HepG2 (cell line): Measurements from ENCODE around the gene TBX10. TPM values are rescaled to one million over a fixed set of nuclear protein-coding genes. Genes with fewer than 3 reads are reported as not detected.

ENCODE experiments used
- ATF3 ChIP-seq: sonication (generic); formaldehyde crosslinking; IDR thresholded peaks from 2 replicates; pipeline ENCODE4 v1.4.0; 2020; ENCODE audit warnings: missing genetic modification reagents
- FOSL2 ChIP-seq: sonication (generic); formaldehyde crosslinking; IDR thresholded peaks from 2 replicates; pipeline ENCODE4 v1.4.0; 2020; ENCODE audit warnings: missing genetic modification reagents
- HMGXB4 ChIP-seq, 2 experiments: sonication (generic) in 1 of 2; formaldehyde crosslinking in 1 of 2; IDR thresholded peaks; 2 replicates each; pipeline versions ENCODE4 v1.4.0 to v1.6.1; 2018 to 2020; ENCODE audit warnings: missing genetic modification reagents in 2 of 2, borderline replicate concordance in 1 of 2, low read depth in 1 of 2, mild to moderate bottlenecking in 1 of 2, missing biosample characterization in 1 of 2
- KAT8 ChIP-seq: IDR thresholded peaks from 2 replicates; pipeline ENCODE4 v1.6.1; 2016; ENCODE audit warnings: missing genetic modification reagents, missing compliant biosample characterization
- MTA1 ChIP-seq: sonication (generic); formaldehyde crosslinking; IDR thresholded peaks from 2 replicates; pipeline ENCODE4 v1.4.0; 2020; ENCODE audit warnings: missing genetic modification reagents, mild to moderate bottlenecking, borderline replicate concordance
- NBN ChIP-seq: fragments of 450-650 bp; conservative IDR thresholded peaks from 2 replicates; pipeline ENCODE4 v1.6.1; 2017
- NCOA1 ChIP-seq: sonication (generic); formaldehyde crosslinking; IDR thresholded peaks from 2 replicates; pipeline ENCODE4 v1.9.0; 2021; ENCODE audit warnings: missing genetic modification reagents
- ONECUT2 ChIP-seq: sonication (generic); formaldehyde crosslinking; IDR thresholded peaks from 2 replicates; pipeline ENCODE4 v1.4.0; 2020; ENCODE audit warnings: missing genetic modification reagents
- PHB2 ChIP-seq: fragments of 450-650 bp; IDR thresholded peaks from 2 replicates; pipeline ENCODE4 v1.6.1; 2018; ENCODE audit not compliant: partially characterized antibody
- PRDM15 ChIP-seq: sonication (generic); formaldehyde crosslinking; IDR thresholded peaks from 2 replicates; pipeline ENCODE4 v1.4.0; 2020; ENCODE audit warnings: missing genetic modification reagents
- RNF2 ChIP-seq: fragments of 450-650 bp; conservative IDR thresholded peaks from 2 replicates; pipeline ENCODE4 v1.6.1; 2016; ENCODE audit warnings: low read depth
- SALL1 ChIP-seq: sonication (generic); formaldehyde crosslinking; IDR thresholded peaks from 2 replicates; pipeline ENCODE4 v1.8.0; 2022; ENCODE audit warnings: mild to moderate bottlenecking, missing genetic modification reagents
- SOX13 ChIP-seq, 3 experiments: fragments of 450-650 bp in 1 of 3; sonication (generic) in 1 of 3; formaldehyde crosslinking in 1 of 3; IDR thresholded peaks in 2 of 3; conservative IDR thresholded peaks in 1 of 3; 2 replicates each; pipeline versions ENCODE4 v1.5.0 to v1.6.1; 2016 to 2020; ENCODE audit warnings: antibody characterized with exemption in 1 of 3, mild to moderate bottlenecking in 1 of 3, missing compliant biosample characterization in 1 of 3, missing genetic modification reagents in 1 of 3, moderate library complexity in 1 of 3
- SRSF1 ChIP-seq: fragments of 200-400 bp; formaldehyde crosslinking; optimal IDR thresholded peaks from 2 replicates; pipeline ENCODE3; 2017; ENCODE audit warnings: mild to moderate bottlenecking, low read depth, low read length, moderate library complexity
- TCF12 ChIP-seq, 2 experiments: fragments of 450-650 bp in 1 of 2; sonication (generic) in 1 of 2; formaldehyde crosslinking in 1 of 2; IDR thresholded peaks; 2 replicates each; pipeline versions ENCODE4 v1.6.1 to v1.8.0; 2017 to 2022; ENCODE audit warnings: antibody characterized with exemption in 1 of 2, mild to moderate bottlenecking in 1 of 2, missing genetic modification reagents in 1 of 2, moderate library complexity in 1 of 2
- WIZ ChIP-seq: sonication (generic); formaldehyde crosslinking; IDR thresholded peaks from 2 replicates; pipeline ENCODE4 v1.5.1; 2020; ENCODE audit warnings: mild to moderate bottlenecking, missing genetic modification reagents
- ZNF281 ChIP-seq: sonication (generic); formaldehyde crosslinking; IDR thresholded peaks from 2 replicates; pipeline ENCODE4 v1.4.0; 2020; ENCODE audit warnings: missing genetic modification reagents, borderline replicate concordance
- ZNF546 ChIP-seq: sonication (generic); formaldehyde crosslinking; conservative IDR thresholded peaks from 2 replicates; pipeline ENCODE4 v1.8.1; 2023; ENCODE audit warnings: mild to moderate bottlenecking, missing genetic modification reagents
- ZNF549 ChIP-seq: sonication (generic); formaldehyde crosslinking; IDR thresholded peaks from 2 replicates; pipeline ENCODE4 v1.5.0; 2020; ENCODE audit warnings: missing genetic modification reagents
- ZNF616 ChIP-seq: sonication (generic); formaldehyde crosslinking; IDR thresholded peaks from 2 replicates; pipeline ENCODE4 v1.5.0; 2020; ENCODE audit warnings: low read depth, mild to moderate bottlenecking, missing genetic modification reagents
- ZNF790 ChIP-seq: sonication (generic); formaldehyde crosslinking; IDR thresholded peaks from 2 replicates; pipeline ENCODE4 v1.8.0; 2022; ENCODE audit warnings: missing genetic modification reagents, mild to moderate bottlenecking, borderline replicate concordance
- polyA plus RNA-seq, 8 experiments: library from polyadenylated mRNA; depleted of rRNA in 3 of 8; stranded (reverse) in 7 of 8; unstranded in 1 of 8; fragments of >200 nt; fragmentation: Illumina TruSeq in 4 of 8; extraction: Trizol in 4 of 8; gene quantifications; 2 replicates each; pipeline versions ENCODE4 v1.2.1 to v1.2.3, GENCODE V29; 2011 to 2016; ENCODE audit warnings: low read depth in 4 of 8, missing spikeins in 1 of 8, mixed read lengths in 1 of 8; ENCODE audit not compliant: insufficient read depth in 1 of 8
- total RNA-seq, 5 experiments: library from RNA; depleted of rRNA; stranded (reverse); fragments of >200 nt; fragmentation: Illumina TruSeq; extraction: Trizol; gene quantifications; 2 replicates each; pipeline ENCODE4 v1.2.3, GENCODE V29; 2016; ENCODE audit warnings: low read depth in 1 of 5

The TBX10 gene
- total and polyA plus RNA-seq, 2 of the 13 experiments (the other 11 are each of a cell fraction or from before 2014, with no cell fraction given) = 0.27 to 1.7 TPM

GRCh38 chr11:67630943-67631331, 8.6 kb downstream of the TBX10 start (continued):
- TF ChIP-seq ZNF281 (CRISPR knock-in tag) (no peak), MTA1 (CRISPR knock-in tag) (no peak), KAT8 (CRISPR knock-in tag) (no peak), SOX13 (IDR thresholded peaks at IDR 0.05) (no peak), SOX13 (CRISPR knock-in tag; conservative IDR thresholded peaks at IDR 0.05 in 1 of 2, IDR thresholded peaks at IDR 0.05 in 1 of 2) (no peak), ZNF546 (no peak), HMGXB4 (CRISPR knock-in tag; IDR thresholded peaks at IDR 0.05; ENCODE audit: borderline replicate concordance in 1 of 2, low read depth in 1 of 2) (0 out of 4 replicates have a peak, but pooled peaks of 1 of the 2 experiments have one; percentile 35), ZNF549 (no peak), ZNF790 (CRISPR knock-in tag) (no peak), NBN (no peak), WIZ (CRISPR knock-in tag) (no peak), FOSL2 (CRISPR knock-in tag) (0 out of 2 replicates have a peak, but pooled peaks have one; percentile 1), RNF2 (no peak; the same call in 1 of the 2 replicates), TCF12 (IDR thresholded peaks at IDR 0.05) (no peak), TCF12 (CRISPR knock-in tag; IDR thresholded peaks at IDR 0.05) (no peak), ZNF616 (CRISPR knock-in tag) (no peak), PHB2 (no peak), PRDM15 (CRISPR knock-in tag) (no peak), ONECUT2 (CRISPR knock-in tag) (no peak), SALL1 (no peak), ATF3 (CRISPR knock-in tag) (no peak), NCOA1 (CRISPR knock-in tag) (no peak), SRSF1 (no peak)
